Right ventricle myocardium superior (tissue), 1 donor: ENCODE results near the gene GAL3ST2. TPM values are rescaled to one million over a fixed set of nuclear protein-coding genes. Genes with fewer than 3 reads are reported as not detected.
A peak's percentile ranks its signal among the peaks of the same experiment; 100 is the strongest.
"Not testable (repeated sequence)": the region's sequence is repeated elsewhere in the genome, so short reads cannot be mapped to it uniquely, and the experiment has no call there.

Experiments
- ATAC-seq: fragments of 200-7000 bp; cut with Tn5 transposase; one replicate; pipeline ENCODE4 v1.9.1; 2020; ENCODE audit warnings: mild to moderate bottlenecking; ENCODE audit not compliant: poor library complexity
- DNase-seq: peaks from one replicate; pipeline ENCODE4 v3.0.0-alpha.2; 2020
- intact Hi-C: fragments of 100-400 bp; cut with DNase I; formaldehyde crosslinking; loops from one replicate; pipeline ENCODE4 v1.11.2; 2022
- total RNA-seq: library from RNA; stranded (reverse); fragmentation: NEBNext Ultra II Directional; extraction: Animal tissue kit (Norgen Biotek cat#: 25700); gene quantifications from one replicate; pipeline ENCODE4 v1.2.1, GENCODE V29; 2021
- donor health status: DM: no; HTN: yes; CAD: no; lungs with severe emphysema.

GAL3ST2 gene
- total RNA-seq, 1 donor from 2014 or later = not detected

- ATAC-seq, intact Hi-C loops: not testable (repeated sequence)
- peak; percentile 23 for DNase-seq
Observed at GRCh38 chr2:241800198-241800903, 23.7 kb downstream of the GAL3ST2 start.

- no peak for DNase-seq
- intact Hi-C loops = no loop called here
- ATAC-seq = no peak
Observed at GRCh38 chr2:241801611-241802420, 25.2 kb downstream of the GAL3ST2 start.

GRCh38 chr2:241802421-241803318, 26.0 kb downstream of the GAL3ST2 start:
- ATAC-seq = no peak

GRCh38 chr2:241803387-241804325, 27.0 kb downstream of the GAL3ST2 start:
- ATAC-seq (peak; percentile 80), DNase-seq (peak; percentile 67)
- intact Hi-C loops = no loop called here

More at GRCh38 chr2:241802421-241803318, 26.0 kb downstream of the GAL3ST2 start:
- intact Hi-C loops = no loop called here
- DNase-seq = no peak

- intact Hi-C loops = no loop called here
- no peak for ATAC-seq
- no peak for DNase-seq
Observed at GRCh38 chr2:241804326-241805229, 28.0 kb downstream of the GAL3ST2 start.

GRCh38 chr2:241806217-241806616, 29.6 kb downstream of the GAL3ST2 start:
- DNase-seq, intact Hi-C loops, ATAC-seq: not testable (repeated sequence)

- ATAC-seq (no peak), DNase-seq (no peak)
- intact Hi-C loops = no loop called here
Observed at GRCh38 chr2:241808051-241808720, 31.6 kb downstream of the GAL3ST2 start.

- DNase-seq (peak; percentile 29), ATAC-seq (no peak)
- intact Hi-C loops = no loop called here
Observed at GRCh38 chr2:241808721-241809382, 32.2 kb downstream of the GAL3ST2 start, which contains the start of gene NEU4. Gene NEU4 (plus strand): TSS chr2:241809193. CDS start chr2:241814485, 5,292 bp downstream.

GRCh38 chr2:241809383-241810306, 33.0 kb downstream of the GAL3ST2 start:
- DNase-seq (peak; percentile 36), ATAC-seq (no peak)
- intact Hi-C loops = no loop called here

- DNase-seq = peak; percentile 78
- ATAC-seq = peak; percentile 92
- intact Hi-C loops = no loop called here
Observed at GRCh38 chr2:241810307-241811200, 33.9 kb downstream of the GAL3ST2 start.

GRCh38 chr2:241811201-241811951, 34.8 kb downstream of the GAL3ST2 start:
- intact Hi-C loops = no loop called here
- DNase-seq (peak; percentile 85), ATAC-seq (peak; percentile 91)

GRCh38 chr2:241811952-241812729, 35.5 kb downstream of the GAL3ST2 start:
- no peak for ATAC-seq
- intact Hi-C loops = no loop called here
- peak; percentile 20 for DNase-seq
